ENCODE results near the gene NTF3.

GRCh38 chr12:5433845-5434646 lies 2.1 kb downstream of the NTF3 start:
- no peak for TF ChIP-seq POLR2A (IDR thresholded peaks at IDR 0.05)
- no peak for TF ChIP-seq CTCF (IDR thresholded peaks at IDR 0.05)
